ENCODE measurements around the gene DMD.

GRCh38 chrX:31547416-31547815 is 1663.9 kb downstream of the DMD start:
- TF ChIP-seq RCOR1 (IDR thresholded peaks at IDR 0.05; ENCODE audit: low read depth, low read length), result no peak
- no peak for TF ChIP-seq RAD21 (conservative IDR thresholded peaks at IDR 0.05 in 1 of 2, IDR thresholded peaks at IDR 0.05 in 1 of 2)
- TF ChIP-seq POLR2A (IDR thresholded peaks at IDR 0.05; ENCODE audit: low read length), result no peak
- no peak for TF ChIP-seq CTCF (IDR thresholded peaks at IDR 0.05)
- TF ChIP-seq HDAC2 (IDR thresholded peaks at IDR 0.05), result no peak
- TF ChIP-seq MAX (IDR thresholded peaks at IDR 0.05), result no peak
- TF ChIP-seq ESRRA (IDR thresholded peaks at IDR 0.05; ENCODE audit: borderline replicate concordance, low read length), result no peak

Measured in A549 (cell line).